SU-DHL-6 (cell line): ENCODE data around the gene PARN.
"Not testable (repeated sequence)": the region's sequence is repeated elsewhere in the genome, so short reads cannot be mapped to it uniquely, and the experiment has no call there.

Experiments
- H2AFZ ChIP-seq: fragments of 200-600 bp; sonication (generic); 2 replicates; pipeline ENCODE4 v1.6.1; 2014; ENCODE audit warnings: low read depth, mild to moderate bottlenecking, moderate library complexity, mixed read lengths, antibody characterized with exemption, low read length; ENCODE audit not compliant: severe bottlenecking
- H3F3A ChIP-seq: fragments of 200-600 bp; shearing (Covaris generic); 2 replicates; pipeline ENCODE4 v1.6.0; 2016; ENCODE audit warnings: antibody characterized with exemption, mild to moderate bottlenecking; ENCODE audit not compliant: insufficient read depth
- H3K27ac ChIP-seq: fragments of 200-600 bp; sonication (generic); 2 replicates; pipeline ENCODE4 v1.5.1; 2016; ENCODE audit warnings: low read depth, mild to moderate bottlenecking, low read length, moderate library complexity, mixed read lengths
- H3K27me3 ChIP-seq: fragments of 200-600 bp; sonication (generic), shearing (Covaris generic); 2 replicates; pipeline ENCODE4 v1.6.0; 2014; ENCODE audit warnings: mild to moderate bottlenecking, low read length
- H3K36me3 ChIP-seq: fragments of 200-600 bp; sonication (generic); 2 replicates; pipeline ENCODE4 v1.6.1; 2014; ENCODE audit warnings: mild to moderate bottlenecking, low read length, mixed read lengths
- H3K4me2 ChIP-seq: fragments of 300-600, 200-600 bp; shearing (Covaris generic), sonication (generic); 2 replicates; pipeline ENCODE4 v1.6.0; 2014; ENCODE audit warnings: low read length, low read depth, mild to moderate bottlenecking; ENCODE audit not compliant: poor library complexity, severe bottlenecking
- H3K4me3 ChIP-seq: fragments of 200-600 bp; sonication (generic); 2 replicates; pipeline ENCODE4 v1.5.1; 2014; ENCODE audit warnings: antibody characterized with exemption, low read length, mild to moderate bottlenecking, mixed read lengths; ENCODE audit not compliant: insufficient read depth, poor library complexity, severe bottlenecking
- H3K79me2 ChIP-seq: fragments of 200-600 bp; sonication (generic); 2 replicates; pipeline ENCODE4 v1.6.1; 2014; ENCODE audit warnings: mild to moderate bottlenecking, low read length, moderate library complexity; ENCODE audit not compliant: insufficient read depth
- H3K9ac ChIP-seq: fragments of 200-600 bp; sonication (generic); 2 replicates; pipeline ENCODE4 v1.7.0; 2014; ENCODE audit warnings: mild to moderate bottlenecking, low read length
- H3K9me2 ChIP-seq: fragments of 200-600 bp; sonication (generic); replicated peaks from 2 replicates; pipeline ENCODE4 v1.6.1; 2014; ENCODE audit warnings: low read length; ENCODE audit not compliant: insufficient read depth
- H3K9me3 ChIP-seq: fragments of 200-600 bp; sonication (generic); 2 replicates; pipeline ENCODE4 v1.6.1; 2014; ENCODE audit warnings: low read length, mixed read lengths; ENCODE audit not compliant: insufficient read depth
- H4K20me1 ChIP-seq: fragments of 200-600 bp; sonication (generic); 2 replicates; pipeline ENCODE4 v1.6.1; 2014; ENCODE audit warnings: low read depth, mild to moderate bottlenecking, antibody characterized with exemption, low read length, moderate library complexity, mixed read lengths
- EZH2phosphoT487 ChIP-seq: fragments of 200-600 bp; sonication (generic), shearing (Covaris generic); conservative IDR thresholded peaks from 2 replicates; pipeline ENCODE4 v1.6.1; 2018; ENCODE audit warnings: mild to moderate bottlenecking, antibody characterized with exemption, low read length, moderate library complexity, mixed read lengths
- TF ChIP-seq, protein P1 (sequence below): fragments of 200-600 bp; sonication (generic); IDR thresholded peaks from one replicate; pipeline ENCODE4 v1.5.1; 2017; ENCODE audit warnings: antibody characterized with exemption, mild to moderate bottlenecking, low read length, moderate library complexity; ENCODE audit not compliant: insufficient read depth, poor library complexity, severe bottlenecking

PARN gene

DNA sequence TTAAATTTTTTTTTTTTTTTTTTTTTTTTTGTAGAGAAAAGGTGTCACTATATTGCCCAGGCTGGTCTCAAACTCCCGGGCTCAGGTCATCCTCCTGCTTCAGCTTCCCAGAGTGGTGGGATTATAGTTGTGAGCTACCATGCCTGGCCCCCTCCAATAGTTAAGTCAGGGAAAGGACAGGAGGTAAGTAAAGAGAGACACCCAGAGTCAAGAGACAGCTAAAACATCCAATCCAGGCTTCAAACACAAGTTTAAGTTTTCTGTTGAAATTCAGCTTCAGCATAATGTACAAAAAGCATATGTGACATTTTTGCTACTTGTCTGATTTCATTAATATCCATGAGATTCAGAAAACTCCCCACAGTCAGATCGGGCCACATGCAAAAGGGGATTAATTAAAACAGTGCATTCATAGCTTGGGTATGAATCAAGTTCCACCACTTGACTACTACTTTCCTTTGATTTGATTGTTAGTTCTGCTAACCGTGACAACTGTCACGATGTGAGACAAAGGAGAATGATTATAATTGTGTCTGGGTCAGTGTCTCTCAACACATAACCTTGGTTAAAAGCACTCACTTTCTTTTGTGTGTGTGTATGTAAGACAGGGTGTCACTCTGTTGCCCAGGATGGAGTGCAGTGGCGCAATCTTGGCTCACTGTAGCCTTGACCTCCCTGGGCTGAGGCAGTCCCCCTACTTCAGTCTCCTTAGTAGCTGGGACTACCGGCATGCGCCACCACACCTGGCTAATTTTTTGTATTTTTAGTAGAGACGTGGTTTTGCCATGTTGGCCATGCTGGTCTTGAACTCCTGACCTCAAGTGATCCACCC, 184.9 kb downstream of the PARN start:
- H4K20me1 ChIP-seq, result no peaks in the 10 kb centered on the region
- 0 out of 2 replicates have a peak, but pooled peaks cover 4% of the 10 kb centered on the region for H3F3A ChIP-seq
- no peak overlapping the region for H2AFZ ChIP-seq
- H3K9ac ChIP-seq, result no peak overlapping the region
- H3K79me2 ChIP-seq, result no peaks in the 10 kb centered on the region
- H3K36me3 ChIP-seq, result no peaks in the 10 kb centered on the region
- no peak overlapping the region for H3K27ac ChIP-seq
- H3K4me2 ChIP-seq, result no peak overlapping the region
- no peaks in the 10 kb centered on the region for H3K9me3 ChIP-seq
- no peak overlapping the region for H3K4me3 ChIP-seq
- no peak for TF ChIP-seq EZH2phosphoT487
- TF ChIP-seq, protein P1, sequence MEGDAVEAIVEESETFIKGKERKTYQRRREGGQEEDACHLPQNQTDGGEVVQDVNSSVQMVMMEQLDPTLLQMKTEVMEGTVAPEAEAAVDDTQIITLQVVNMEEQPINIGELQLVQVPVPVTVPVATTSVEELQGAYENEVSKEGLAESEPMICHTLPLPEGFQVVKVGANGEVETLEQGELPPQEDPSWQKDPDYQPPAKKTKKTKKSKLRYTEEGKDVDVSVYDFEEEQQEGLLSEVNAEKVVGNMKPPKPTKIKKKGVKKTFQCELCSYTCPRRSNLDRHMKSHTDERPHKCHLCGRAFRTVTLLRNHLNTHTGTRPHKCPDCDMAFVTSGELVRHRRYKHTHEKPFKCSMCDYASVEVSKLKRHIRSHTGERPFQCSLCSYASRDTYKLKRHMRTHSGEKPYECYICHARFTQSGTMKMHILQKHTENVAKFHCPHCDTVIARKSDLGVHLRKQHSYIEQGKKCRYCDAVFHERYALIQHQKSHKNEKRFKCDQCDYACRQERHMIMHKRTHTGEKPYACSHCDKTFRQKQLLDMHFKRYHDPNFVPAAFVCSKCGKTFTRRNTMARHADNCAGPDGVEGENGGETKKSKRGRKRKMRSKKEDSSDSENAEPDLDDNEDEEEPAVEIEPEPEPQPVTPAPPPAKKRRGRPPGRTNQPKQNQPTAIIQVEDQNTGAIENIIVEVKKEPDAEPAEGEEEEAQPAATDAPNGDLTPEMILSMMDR, result no peak
- no peaks in the 10 kb centered on the region for H3K9me2 ChIP-seq
- no peaks in the 10 kb centered on the region for H3K27me3 ChIP-seq

DNA sequence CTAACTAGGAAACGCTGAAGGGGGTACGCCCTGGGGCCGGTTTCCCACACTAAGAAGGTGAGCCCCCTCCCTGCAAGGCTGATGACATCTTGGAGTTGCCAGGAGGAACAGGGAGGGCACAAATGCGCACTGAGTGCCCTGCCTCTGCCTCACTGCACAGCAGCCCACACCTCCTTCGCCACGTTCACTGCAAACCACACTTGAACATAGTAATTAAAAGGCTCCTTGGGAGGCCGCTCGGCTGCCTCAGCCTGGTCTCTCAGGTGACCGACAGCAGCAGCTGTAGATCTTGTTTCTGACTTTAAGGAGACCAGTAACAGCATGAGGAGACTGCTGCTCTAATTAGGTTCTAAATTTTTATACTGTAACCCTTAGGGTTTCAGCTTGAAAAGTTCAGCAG, 188.5 kb downstream of the PARN start:
- H3K9me2 ChIP-seq, H3K9me3 ChIP-seq, H2AFZ ChIP-seq, H3F3A ChIP-seq, H3K27ac ChIP-seq, H3K27me3 ChIP-seq, H3K4me2 ChIP-seq, H4K20me1 ChIP-seq, H3K79me2 ChIP-seq, H3K4me3 ChIP-seq, H3K36me3 ChIP-seq, H3K9ac ChIP-seq: not testable (repeated sequence)

DNA sequence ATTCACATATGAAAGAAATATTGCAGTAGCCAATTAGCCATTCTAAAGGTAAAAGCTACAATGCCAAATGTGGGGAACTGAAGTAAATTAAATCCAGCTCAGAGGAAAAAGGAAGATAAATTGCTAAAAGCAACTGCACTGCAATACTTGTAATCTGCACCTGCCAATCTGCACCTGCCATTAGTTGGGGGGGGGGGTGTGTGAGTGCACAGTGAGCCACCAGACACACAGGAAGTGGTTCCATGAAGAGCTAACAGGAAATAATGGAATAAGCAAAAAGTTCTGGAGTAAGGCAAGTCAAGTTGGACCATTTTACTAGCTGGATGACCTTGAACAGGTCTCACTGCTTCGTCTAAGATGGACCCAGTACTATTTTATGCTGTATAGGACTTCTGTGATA, 191.8 kb downstream of the PARN start:
- no peaks in the 10 kb centered on the region for H3K9me3 ChIP-seq
- H3K27ac ChIP-seq, result no peak overlapping the region

DNA sequence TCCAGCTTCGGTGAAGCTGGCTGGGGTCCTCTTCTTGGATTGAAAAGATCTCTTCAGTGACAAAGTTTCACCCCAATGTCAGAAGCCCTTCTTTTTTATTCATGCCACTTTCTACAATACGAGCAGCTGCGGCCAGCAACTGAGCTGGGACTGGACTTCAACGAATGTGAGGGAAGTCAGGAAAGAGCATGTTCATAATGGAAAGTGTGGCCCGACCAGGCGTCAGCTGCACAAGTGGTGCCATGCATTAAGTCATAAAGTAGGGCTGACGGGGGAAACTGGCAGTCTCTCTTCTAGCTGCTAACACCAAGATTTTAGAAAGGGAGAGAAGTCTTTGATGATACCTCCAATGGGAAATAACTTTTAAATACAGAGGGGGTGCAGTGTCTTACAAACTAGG, 192.6 kb downstream of the PARN start:
- Histone ChIP-seq H3K27me3 (no peaks in the 10 kb centered on the region), H3K27ac (no peak overlapping the region), H3K9ac (no peak overlapping the region), H4K20me1 (no peaks in the 10 kb centered on the region), H3K9me3 (no peaks in the 10 kb centered on the region), H3K4me3 (no peak overlapping the region), H3K4me2 (no peak overlapping the region), H2AFZ (no peak overlapping the region), H3K79me2 (no peaks in the 10 kb centered on the region), H3K36me3 (no peaks in the 10 kb centered on the region), H3F3A (no peaks in the 10 kb centered on the region), H3K9me2 (no peaks in the 10 kb centered on the region)
- no peak for TF ChIP-seq EZH2phosphoT487
- TF ChIP-seq, protein P1, result no peak

More for the DNA sequence above, 191.8 kb downstream of the PARN start:
- no peaks in the 10 kb centered on the region for H4K20me1 ChIP-seq
- H3F3A ChIP-seq, result no peaks in the 10 kb centered on the region
- no peaks in the 10 kb centered on the region for H3K27me3 ChIP-seq
- H3K4me2 ChIP-seq, result no peak overlapping the region
- no peaks in the 10 kb centered on the region for H3K9me2 ChIP-seq
- H3K9ac ChIP-seq, result no peak overlapping the region
- no peaks in the 10 kb centered on the region for H3K36me3 ChIP-seq
- no peak overlapping the region for H3K4me3 ChIP-seq
- no peaks in the 10 kb centered on the region for H3K79me2 ChIP-seq
- TF ChIP-seq, protein P1, result no peak
- TF ChIP-seq EZH2phosphoT487, result no peak
- no peak overlapping the region for H2AFZ ChIP-seq
